Chondrocyte (in vitro differentiated cells): Measurements from ENCODE around the gene EDARADD. TPM values are rescaled to one million over a fixed set of nuclear protein-coding genes. Genes with fewer than 3 reads are reported as not detected.

ENCODE experiments used
- DNase-seq: peaks from one replicate; pipeline ENCODE4 v3.0.0; 2021; ENCODE audit warnings: mixed read lengths, low spot score
- H3K27ac Mint-ChIP-seq: one replicate; pipeline ENCODE4 v1.8.0; 2021; ENCODE audit warnings: mild to moderate bottlenecking, moderate library complexity, mixed read lengths; ENCODE audit not compliant: unreplicated experiment
- H3K27me3 Mint-ChIP-seq: 2 replicates; pipeline ENCODE4 v1.8.0; 2021; ENCODE audit warnings: low read depth, mixed read lengths
- H3K36me3 Mint-ChIP-seq: 2 replicates; pipeline ENCODE4 v1.8.0; 2021; ENCODE audit warnings: low read depth, mixed read lengths
- H3K4me1 Mint-ChIP-seq: 2 replicates; pipeline ENCODE4 v1.8.0; 2021; ENCODE audit warnings: low read depth, mild to moderate bottlenecking, mixed read lengths
- H3K4me3 Mint-ChIP-seq: one replicate; pipeline ENCODE4 v1.8.0; 2021; ENCODE audit warnings: mild to moderate bottlenecking, moderate library complexity, mixed read lengths; ENCODE audit not compliant: unreplicated experiment
- H3K9me3 Mint-ChIP-seq: 2 replicates; pipeline ENCODE4 v1.8.0; 2021; ENCODE audit warnings: low read depth, mixed read lengths
- total RNA-seq: library from RNA; stranded (reverse); gene quantifications from 3 replicates; pipeline ENCODE4 v1.2.1, GENCODE V29; 2021
- TF ChIP-seq, protein P1 (sequence below): fragments of 200-600 bp; sonication (generic); IDR thresholded peaks from 2 replicates; pipeline ENCODE4 v1.5.0; 2021; ENCODE audit warnings: antibody characterized with exemption, mild to moderate bottlenecking, moderate library complexity

Gene EDARADD
- total RNA-seq, 1 donor from 2014 or later: 0.40 TPM

DNA sequence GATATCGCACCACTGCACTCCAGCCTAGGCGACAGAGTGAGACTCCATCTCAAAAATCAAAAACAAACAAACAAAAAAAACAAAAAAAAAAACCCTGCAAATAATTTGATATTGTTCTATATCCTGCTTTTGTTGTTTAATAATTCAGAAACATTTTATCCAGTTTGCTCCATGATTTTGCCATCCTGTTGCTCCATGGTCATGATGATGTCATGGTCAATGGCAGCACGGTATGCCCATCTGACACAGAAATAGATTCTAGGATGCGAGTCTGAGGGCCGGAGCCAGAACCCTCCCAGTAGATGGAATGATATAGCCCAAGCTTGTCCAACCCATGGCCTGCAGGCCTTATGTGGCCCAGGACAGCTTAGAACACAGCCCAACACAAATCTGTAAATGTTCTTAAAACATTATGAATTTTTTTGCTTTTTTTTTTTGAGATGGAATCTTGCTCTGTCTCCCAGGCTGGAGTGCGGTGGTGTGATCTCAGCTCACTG, 39.8 kb downstream of the EDARADD start:
- peaks cover 2% of the 10 kb centered on the region for H3K9me3 Mint-ChIP-seq
- TF ChIP-seq, protein P1, sequence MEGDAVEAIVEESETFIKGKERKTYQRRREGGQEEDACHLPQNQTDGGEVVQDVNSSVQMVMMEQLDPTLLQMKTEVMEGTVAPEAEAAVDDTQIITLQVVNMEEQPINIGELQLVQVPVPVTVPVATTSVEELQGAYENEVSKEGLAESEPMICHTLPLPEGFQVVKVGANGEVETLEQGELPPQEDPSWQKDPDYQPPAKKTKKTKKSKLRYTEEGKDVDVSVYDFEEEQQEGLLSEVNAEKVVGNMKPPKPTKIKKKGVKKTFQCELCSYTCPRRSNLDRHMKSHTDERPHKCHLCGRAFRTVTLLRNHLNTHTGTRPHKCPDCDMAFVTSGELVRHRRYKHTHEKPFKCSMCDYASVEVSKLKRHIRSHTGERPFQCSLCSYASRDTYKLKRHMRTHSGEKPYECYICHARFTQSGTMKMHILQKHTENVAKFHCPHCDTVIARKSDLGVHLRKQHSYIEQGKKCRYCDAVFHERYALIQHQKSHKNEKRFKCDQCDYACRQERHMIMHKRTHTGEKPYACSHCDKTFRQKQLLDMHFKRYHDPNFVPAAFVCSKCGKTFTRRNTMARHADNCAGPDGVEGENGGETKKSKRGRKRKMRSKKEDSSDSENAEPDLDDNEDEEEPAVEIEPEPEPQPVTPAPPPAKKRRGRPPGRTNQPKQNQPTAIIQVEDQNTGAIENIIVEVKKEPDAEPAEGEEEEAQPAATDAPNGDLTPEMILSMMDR: no peak
- no peak for DNase-seq
- no peak overlapping the region for H3K4me3 Mint-ChIP-seq
- H3K27me3 Mint-ChIP-seq: peaks cover 5% of the 10 kb centered on the region
- no peaks in the 10 kb centered on the region for H3K4me1 Mint-ChIP-seq
- no peaks in the 10 kb centered on the region for H3K36me3 Mint-ChIP-seq
- no peak overlapping the region for H3K27ac Mint-ChIP-seq

DNA sequence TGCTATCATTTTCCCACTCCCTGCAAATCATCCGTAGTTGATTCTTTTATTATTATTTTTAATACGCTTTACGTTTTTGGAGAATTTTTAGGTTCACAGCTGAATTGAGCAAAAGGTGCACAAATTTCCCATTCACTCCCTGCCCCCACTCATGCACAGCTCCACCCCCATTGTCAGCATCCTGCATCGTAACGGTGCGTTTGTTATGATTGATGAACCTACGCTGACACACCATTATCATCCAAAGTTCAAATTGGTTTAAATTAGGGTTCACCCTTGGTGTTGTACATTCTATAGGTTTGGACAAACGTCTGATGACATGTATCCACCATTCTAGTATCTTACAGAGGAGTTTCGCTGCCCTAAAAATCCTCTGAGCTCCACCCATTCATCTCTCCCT, 44.5 kb downstream of the EDARADD start:
- Mint-ChIP-seq H3K27me3 (peaks cover 8% of the 10 kb centered on the region), H3K36me3 (no peaks in the 10 kb centered on the region), H3K27ac (no peak overlapping the region), H3K4me3 (no peak overlapping the region), H3K9me3 (peaks cover 10% of the 10 kb centered on the region), H3K4me1 (no peaks in the 10 kb centered on the region)
- TF ChIP-seq, protein P1: no peak
- DNase-seq: no peak

DNA sequence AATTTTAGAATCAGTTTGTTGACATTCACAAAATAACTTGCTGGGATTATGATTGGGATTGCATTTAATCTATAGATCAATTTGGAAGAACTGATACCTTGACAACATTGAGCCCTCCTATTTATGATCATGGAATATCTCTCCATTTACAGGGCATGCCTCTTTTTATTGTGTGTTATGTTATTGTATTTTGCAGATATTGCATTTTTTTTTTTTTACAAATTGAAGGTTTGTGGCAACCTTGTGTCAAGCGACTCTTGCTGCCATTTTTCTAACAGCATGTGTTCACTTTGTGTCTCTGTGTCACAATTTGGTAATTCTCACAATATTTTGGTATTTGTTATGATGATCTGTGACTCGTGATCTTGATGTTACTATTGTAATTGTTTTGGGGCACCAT, 46.3 kb downstream of the EDARADD start:
- no peak for DNase-seq
- Mint-ChIP-seq H3K4me1 (no peaks in the 10 kb centered on the region), H3K36me3 (no peaks in the 10 kb centered on the region), H3K27ac (no peak overlapping the region), H3K27me3 (peaks cover 8% of the 10 kb centered on the region), H3K4me3 (no peak overlapping the region), H3K9me3 (peaks cover 14% of the 10 kb centered on the region)
- TF ChIP-seq, protein P1: no peak

DNA sequence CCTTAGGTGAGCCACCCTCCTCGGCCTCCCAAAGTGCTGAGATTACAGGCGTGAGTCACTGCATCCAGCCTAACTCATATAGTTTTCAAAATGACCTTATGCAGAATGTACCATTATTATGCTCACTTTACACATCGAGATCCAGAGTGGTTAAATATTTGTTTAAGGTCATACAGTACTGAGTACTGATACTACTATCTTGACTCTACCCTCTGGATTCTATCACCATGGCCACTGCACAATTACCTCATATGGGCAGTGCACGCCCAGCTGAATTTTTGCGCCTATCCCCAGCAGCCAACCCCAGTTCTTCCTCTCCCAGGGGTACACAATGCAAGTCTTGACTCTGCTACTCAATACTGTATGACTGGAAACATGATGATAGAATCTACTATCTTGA, 56.7 kb downstream of the EDARADD start:
- no peak overlapping the region for H3K27ac Mint-ChIP-seq
- TF ChIP-seq, protein P1: no peak
- no peaks in the 10 kb centered on the region for H3K36me3 Mint-ChIP-seq
- no peak for DNase-seq
- H3K4me1 Mint-ChIP-seq: peaks cover 5% of the 10 kb centered on the region
- H3K4me3 Mint-ChIP-seq: no peak overlapping the region
- H3K27me3 Mint-ChIP-seq: no peaks in the 10 kb centered on the region
- peaks cover 4% of the 10 kb centered on the region for H3K9me3 Mint-ChIP-seq

DNA sequence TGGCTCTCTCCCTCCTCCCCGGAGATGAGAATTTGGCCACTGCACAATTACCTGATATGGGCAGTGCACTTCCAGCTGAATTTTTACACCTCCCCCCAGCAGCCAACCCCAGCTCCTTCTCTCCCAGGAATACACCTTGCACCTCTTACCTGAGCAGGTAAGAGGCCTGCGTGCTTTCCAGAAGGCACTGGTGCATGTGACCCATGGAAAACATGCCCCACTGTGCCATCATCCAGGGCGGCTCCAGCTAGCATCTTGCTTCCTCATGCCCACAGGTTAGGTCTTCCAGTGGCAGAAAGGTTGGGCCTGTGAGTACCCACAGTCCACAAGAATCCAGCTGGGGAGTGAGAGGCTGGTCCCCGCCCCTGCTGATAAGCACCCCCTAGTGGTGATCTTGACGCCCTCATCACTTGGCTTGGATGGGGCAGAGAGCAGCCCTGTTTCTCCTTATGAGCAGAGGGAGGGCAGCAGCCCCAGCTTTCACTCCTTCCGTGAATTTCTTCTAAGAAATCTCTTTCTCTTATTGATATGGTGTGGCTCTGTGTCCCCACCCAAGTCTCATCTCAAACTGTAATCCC, 57.8 kb downstream of the EDARADD start:
- no peak for DNase-seq
- H3K4me1 Mint-ChIP-seq: peaks cover 5% of the 10 kb centered on the region
- H3K36me3 Mint-ChIP-seq: no peaks in the 10 kb centered on the region
- no peak overlapping the region for H3K27ac Mint-ChIP-seq
- TF ChIP-seq, protein P1: peak; percentile 42
- no peaks in the 10 kb centered on the region for H3K27me3 Mint-ChIP-seq
- peaks cover 2% of the 10 kb centered on the region for H3K9me3 Mint-ChIP-seq
- no peak overlapping the region for H3K4me3 Mint-ChIP-seq
